H1 (cell line): Measurements from ENCODE around the gene RBL1. TPM values are rescaled to one million over a fixed set of nuclear protein-coding genes. Genes with fewer than 3 reads are reported as not detected.

Experiments
- CTCF ChIA-PET: fragments of 300-600 bp; sonication (Branson Sonifier 250); formaldehyde crosslinking; loops from one replicate; lab custom pipeline; 2021; ENCODE audit not compliant: partially characterized antibody; lab: Charles Lee
- POLR2A ChIA-PET: fragments of 300-600 bp; sonication (Branson Sonifier 250); formaldehyde crosslinking; loops from one replicate; lab custom pipeline; 2021; ENCODE audit warnings: inconsistent platforms; ENCODE audit not compliant: partially characterized antibody; lab: Charles Lee
- DNase-seq, 2 experiments: peaks; one replicate each; pipeline versions ENCODE4 v3.0.0 to v3.0.0-alpha.2; 2010 to 2022; ENCODE audit warnings: low spot score in 2 of 2, low read depth in 1 of 2, mixed read lengths in 1 of 2
- FAIRE-seq: peaks from 2 replicates; lab custom pipeline; 2011; peaks lifted over from hg19 to GRCh38; lab: Jason Lieb, UNC
- H2AFZ ChIP-seq: 2 replicates; pipeline ENCODE4 v1.8.1; 2012; ENCODE audit warnings: low read length, inconsistent platforms
- H2AK5ac ChIP-seq: 2 replicates; pipeline ENCODE4 v1.6.1; 2013; ENCODE audit warnings: low read depth, low read length
- H2BK120ac ChIP-seq: replicated peaks from 2 replicates; pipeline ENCODE3; 2013; ENCODE audit warnings: low read depth, low read length, inconsistent platforms
- H2BK12ac ChIP-seq: 2 replicates; pipeline ENCODE4 v1.6.1; 2013; ENCODE audit warnings: low read depth, low read length
- H2BK15ac ChIP-seq: 2 replicates; pipeline ENCODE4 v1.6.1; 2013; ENCODE audit warnings: low read length
- H2BK20ac ChIP-seq: 2 replicates; pipeline ENCODE4 v1.6.1; 2013; ENCODE audit warnings: low read length
- H2BK5ac ChIP-seq: 2 replicates; pipeline ENCODE4 v1.6.1; 2013; ENCODE audit warnings: low read depth, low read length
- H3K14ac ChIP-seq: 2 replicates; pipeline ENCODE4 v1.6.1; 2013; ENCODE audit warnings: inconsistent platforms; ENCODE audit not compliant: insufficient read length
- H3K18ac ChIP-seq: 2 replicates; pipeline ENCODE4 v1.6.1; 2013; ENCODE audit warnings: low read length; ENCODE audit errors: extremely low read depth
- H3K23ac ChIP-seq: 2 replicates; pipeline ENCODE4 v1.6.1; 2013; ENCODE audit warnings: inconsistent platforms; ENCODE audit not compliant: insufficient read length
- H3K23me2 ChIP-seq: 2 replicates; pipeline ENCODE4 v1.6.1; 2013; ENCODE audit warnings: low read depth, low read length
- H3K27ac ChIP-seq: 2 replicates; pipeline ENCODE4 v1.6.1; 2011; ENCODE audit warnings: low read depth, low read length, inconsistent platforms
- H3K27me3 ChIP-seq, 4 experiments: replicated peaks in 1 of 4; 1 replicate in 1 of 4; 2 replicates in 3 of 4; pipeline versions ENCODE4 v1.6.1 to v1.8.1; 2011 to 2013; ENCODE audit warnings: low read length in 3 of 4, mild to moderate bottlenecking in 3 of 4, inconsistent platforms in 2 of 4, mixed read lengths in 2 of 4, moderate library complexity in 1 of 4; ENCODE audit not compliant: control insufficient read depth in 3 of 4, insufficient read depth in 3 of 4; ENCODE audit errors: extremely low read depth in 1 of 4
- H3K36me3 ChIP-seq, 4 experiments: 2 replicates each; pipeline versions ENCODE4 v1.6.1 to v1.8.1; 2011 to 2013; ENCODE audit warnings: mild to moderate bottlenecking in 4 of 4, low read length in 3 of 4, moderate library complexity in 2 of 4, control low read depth in 1 of 4, inconsistent platforms in 1 of 4; ENCODE audit not compliant: insufficient read depth in 4 of 4, control insufficient read depth in 2 of 4
- H3K4ac ChIP-seq: replicated peaks from 2 replicates; pipeline ENCODE3; 2013; ENCODE audit warnings: low read length, low read depth, mixed read lengths, inconsistent platforms; ENCODE audit not compliant: insufficient read length
- H3K4me1 ChIP-seq, 4 experiments: replicated peaks in 1 of 4; 1 replicate in 1 of 4; 2 replicates in 3 of 4; pipeline versions ENCODE4 v1.6.1 to v1.8.1; 2011 to 2013; ENCODE audit warnings: low read length in 3 of 4, inconsistent platforms in 2 of 4, mixed read lengths in 1 of 4; ENCODE audit not compliant: insufficient read depth in 4 of 4, control insufficient read depth in 3 of 4
- H3K4me2 ChIP-seq, 2 experiments: 2 replicates each; pipeline versions ENCODE4 v1.6.1 to v1.8.1; 2011 to 2013; ENCODE audit warnings: low read depth in 2 of 2, low read length in 2 of 2, control low read depth in 1 of 2, inconsistent platforms in 1 of 2, mild to moderate bottlenecking in 1 of 2; ENCODE audit not compliant: insufficient read depth in 1 of 2
- H3K4me3 ChIP-seq, 4 experiments: fragments of 200-600, 300-600 bp in 1 of 4; sonication (generic), shearing (Covaris generic), sonication (Bioruptor Twin) in 1 of 4; 2 replicates each; pipeline versions ENCODE4 v1.5.1 to v1.8.1; 2011 to 2016; ENCODE audit warnings: low read length in 4 of 4, low read depth in 3 of 4, control low read depth in 2 of 4, inconsistent platforms in 2 of 4, mild to moderate bottlenecking in 2 of 4, mixed read lengths in 1 of 4, moderate library complexity in 1 of 4; ENCODE audit not compliant: insufficient read depth in 2 of 4; ENCODE audit errors: extremely low read depth in 1 of 4
- H3K56ac ChIP-seq: replicated peaks from 2 replicates; pipeline ENCODE3; 2013; ENCODE audit warnings: low read depth, mild to moderate bottlenecking, mixed read lengths, low read length, inconsistent platforms; ENCODE audit not compliant: insufficient read length
- H3K79me1 ChIP-seq: 2 replicates; pipeline ENCODE4 v1.6.1; 2013; ENCODE audit warnings: low read depth, low read length, control low read depth
- H3K79me2 ChIP-seq, 2 experiments: 2 replicates each; pipeline versions ENCODE4 v1.6.1 to v1.8.1; 2012 to 2013; ENCODE audit warnings: low read length in 2 of 2, mild to moderate bottlenecking in 2 of 2, inconsistent platforms in 1 of 2; ENCODE audit not compliant: insufficient read depth in 2 of 2, control insufficient read depth in 1 of 2
- H3K9ac ChIP-seq, 4 experiments: replicated peaks in 1 of 4; 1 replicate in 1 of 4; 2 replicates in 3 of 4; pipeline versions ENCODE4 v1.6.1 to v1.8.1; 2011 to 2013; ENCODE audit warnings: low read depth in 3 of 4, low read length in 3 of 4, control low read depth in 2 of 4, mild to moderate bottlenecking in 2 of 4, moderate library complexity in 2 of 4, inconsistent platforms in 1 of 4; ENCODE audit errors: extremely low read depth in 1 of 4
- H3K9me3 ChIP-seq, 2 experiments: 2 replicates each; pipeline versions ENCODE4 v1.6.1 to v1.8.1; 2012 to 2013; ENCODE audit warnings: mild to moderate bottlenecking in 2 of 2, moderate library complexity in 2 of 2, control low read depth in 1 of 2, inconsistent platforms in 1 of 2, low read depth in 1 of 2, low read length in 1 of 2, mixed read lengths in 1 of 2; ENCODE audit not compliant: insufficient read depth in 2 of 2
- H4K20me1 ChIP-seq, 2 experiments: replicated peaks in 1 of 2; 2 replicates each; pipeline versions ENCODE3 to v1.8.1; 2011 to 2013; ENCODE audit warnings: inconsistent platforms in 2 of 2, low read length in 2 of 2, mild to moderate bottlenecking in 1 of 2; ENCODE audit not compliant: insufficient read depth in 2 of 2, control insufficient read depth in 1 of 2
- H4K5ac ChIP-seq: 2 replicates; pipeline ENCODE4 v1.6.1; 2013; ENCODE audit warnings: low read length, low read depth, mixed read lengths, inconsistent platforms; ENCODE audit not compliant: insufficient read length
- H4K8ac ChIP-seq: 2 replicates; pipeline ENCODE4 v1.8.0; 2013; ENCODE audit warnings: mild to moderate bottlenecking, moderate library complexity, low read length, inconsistent platforms; ENCODE audit not compliant: insufficient read depth; ENCODE audit errors: extremely low read depth
- H4K91ac ChIP-seq: replicated peaks from 2 replicates; pipeline ENCODE3; 2013; ENCODE audit warnings: low read length, mixed read lengths, inconsistent platforms; ENCODE audit not compliant: insufficient read length
- BACH1 ChIP-seq: IDR thresholded peaks from 2 replicates; pipeline ENCODE4 v1.6.1; 2012; ENCODE audit warnings: low read length, improper control_type of control experiment
- BRCA1 ChIP-seq: IDR thresholded peaks from 2 replicates; pipeline ENCODE4 v1.6.1; 2012; ENCODE audit warnings: low read depth, low read length, improper control_type of control experiment
- CBX8 ChIP-seq: fragments of 300-800, 300-1000 bp; sonication (generic); IDR thresholded peaks from 2 replicates; pipeline ENCODE4 v1.7.1; 2016; ENCODE audit warnings: low read depth, low read length, borderline replicate concordance
- CEBPB ChIP-seq: IDR thresholded peaks from 2 replicates; pipeline ENCODE4 v1.6.1; 2012; ENCODE audit warnings: low read depth, low read length
- GABPA ChIP-seq: IDR thresholded peaks from 2 replicates; pipeline ENCODE4 v1.6.1; 2011; ENCODE audit warnings: mild to moderate bottlenecking, low read length, moderate library complexity, borderline replicate concordance; ENCODE audit not compliant: insufficient read depth
- JUN ChIP-seq: IDR thresholded peaks from 2 replicates; pipeline ENCODE4 v1.6.1; 2011; ENCODE audit warnings: low read depth, mild to moderate bottlenecking, improper control_type of control experiment, low read length
- POLR2A ChIP-seq, 2 experiments: IDR thresholded peaks; 1 replicate in 1 of 2; 2 replicates in 1 of 2; pipeline ENCODE4 v1.6.1; 2011; ENCODE audit warnings: low read depth in 2 of 2, low read length in 2 of 2, mild to moderate bottlenecking in 2 of 2; ENCODE audit errors: control extremely low read depth in 1 of 2
- RAD21 ChIP-seq, 2 experiments: IDR thresholded peaks in 1 of 2; conservative IDR thresholded peaks in 1 of 2; 2 replicates each; pipeline ENCODE4 v1.6.1; 2011; ENCODE audit warnings: low read depth in 2 of 2, low read length in 2 of 2, improper control_type of control experiment in 1 of 2, inconsistent platforms in 1 of 2, mild to moderate bottlenecking in 1 of 2, moderate library complexity in 1 of 2
- RBBP5 ChIP-seq: IDR thresholded peaks from 2 replicates; pipeline ENCODE4 v1.7.1; 2012; ENCODE audit warnings: low read depth, mild to moderate bottlenecking, inconsistent platforms, low read length, moderate library complexity, borderline replicate concordance
- SP1 ChIP-seq: IDR thresholded peaks from 2 replicates; pipeline ENCODE4 v1.6.1; 2011; ENCODE audit warnings: low read depth, low read length
- SP2 ChIP-seq: IDR thresholded peaks from 2 replicates; pipeline ENCODE4 v1.6.1; 2012; ENCODE audit warnings: mild to moderate bottlenecking, low read length, inconsistent platforms
- TAF1 ChIP-seq: IDR thresholded peaks from 2 replicates; pipeline ENCODE4 v1.6.1; 2011; ENCODE audit warnings: mild to moderate bottlenecking, low read depth, low read length
- TAF7 ChIP-seq: optimal IDR thresholded peaks from 2 replicates; pipeline ENCODE3; 2011; ENCODE audit warnings: low read depth, mild to moderate bottlenecking, inconsistent platforms, low read length, moderate library complexity, borderline replicate concordance
- TEAD4 ChIP-seq: IDR thresholded peaks from 2 replicates; pipeline ENCODE4 v1.6.1; 2012; ENCODE audit warnings: low read depth, low read length, inconsistent platforms, mixed read lengths
- WGBS, 2 experiments: shearing (Covaris generic) in 1 of 2; methylation state at CpG; one replicate each; pipeline versions ENCODE4 v1.1.6 to v1.1.7; 2013 to 2015; ENCODE audit warnings: low lambda C conversion rate in 2 of 2, mixed read lengths in 2 of 2, inconsistent platforms in 1 of 2, low coverage in 1 of 2, missing lambda C conversion rate in 1 of 2; ENCODE audit not compliant: insufficient replicate concordance in 2 of 2, insufficient coverage in 1 of 2, insufficient read length in 1 of 2; ENCODE audit errors: extremely low coverage in 1 of 2, missing lambda C conversion rate in 1 of 2; 5-methylcytosine and 5-hydroxymethylcytosine counted together
- polyA plus RNA-seq, 7 experiments: library from polyadenylated mRNA; depleted of rRNA in 3 of 7; stranded (reverse) in 5 of 7; unstranded in 2 of 7; fragments of >200 nt in 5 of 7; fragments of 200-250 nt in 2 of 7; gene quantifications; 1 replicate in 5 of 7; 2 replicates in 1 of 7; 4 replicates in 1 of 7; pipeline versions ENCODE4 v1.2.1 to v1.2.3, GENCODE V29; 2011 to 2013; ENCODE audit warnings: missing spikeins in 2 of 7, mixed read lengths in 2 of 7
- total RNA-seq: library from RNA; stranded (reverse); fragmentation: NEBNext Ultra II Directional; extraction: Animal tissue kit (Norgen Biotek cat#: 25700); gene quantifications from 2 replicates; pipeline ENCODE4 v1.2.1, GENCODE V29; 2021

RBL1 gene
- total and polyA plus RNA-seq, 2 of the 8 experiments (the other 6 are each of a cell fraction or from before 2014, with no cell fraction given) = 3.2 to 12.3 TPM

DNA sequence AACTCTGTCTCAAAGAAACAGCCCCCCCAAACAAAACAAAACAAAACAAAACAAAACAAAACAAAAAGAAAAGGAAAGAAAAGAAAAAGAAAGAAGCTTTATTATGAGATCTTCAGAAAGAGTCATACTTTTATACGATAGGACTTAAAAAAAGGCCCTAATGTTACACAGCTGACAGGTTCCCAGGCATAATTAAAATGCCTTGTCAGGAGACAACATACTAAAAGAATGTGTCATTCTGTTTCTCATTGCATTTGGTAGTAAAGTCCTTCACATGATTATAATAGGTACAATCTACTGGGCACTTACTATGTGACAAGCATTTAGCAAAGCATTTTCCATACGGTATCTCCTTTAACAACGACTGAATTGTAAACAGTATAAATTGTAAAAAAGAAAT, 46.9 kb upstream of the RBL1 start:
- FAIRE-seq = no peak
- Histone ChIP-seq H3K56ac (no peak overlapping the region), H3K4ac (no peak overlapping the region), H3K4me2 (no peak overlapping the region), H3K27me3 (no peaks in the 10 kb centered on the region), H3K79me1 (no peaks in the 10 kb centered on the region), H3K14ac (no peak overlapping the region), H4K8ac (no peak overlapping the region), H4K91ac (no peak overlapping the region), H2AK5ac (no peak overlapping the region), H3K4me3 (no peak overlapping the region), H2BK15ac (no peak overlapping the region), H3K27ac (no peak overlapping the region), H3K23ac (no peak overlapping the region), H3K18ac (no peak overlapping the region), H3K79me2 (no peaks in the 10 kb centered on the region), H2BK20ac (no peak overlapping the region), H3K23me2 (no peaks in the 10 kb centered on the region), H4K20me1 (no peaks in the 10 kb centered on the region), H2AFZ (no peak overlapping the region), H3K36me3 (no peaks in the 10 kb centered on the region), H3K4me1 (no peaks in the 10 kb centered on the region), H2BK120ac (no peak overlapping the region), H3K9me3 (no peaks in the 10 kb centered on the region), H3K9ac (no peak overlapping the region), H4K5ac (no peak overlapping the region), H2BK5ac (no peak overlapping the region), H2BK12ac (no peak overlapping the region)
- 94% methylated on average over 3 of the region's 3 CpGs; no CpG with 5 or more reads in 1 of the 2 experiments for WGBS, 2 experiments
- TF ChIP-seq JUN (no peak), RBBP5 (no peak), BACH1 (no peak), TAF1 (no peak), SP2 (no peak), TAF7 (no peak), RAD21 (IDR thresholded peaks at IDR 0.05 in 1 of 2, conservative IDR thresholded peaks at IDR 0.05 in 1 of 2; ENCODE audit: low read depth in 2 of 2, low read length in 2 of 2) (no peak), GABPA (no peak), TEAD4 (no peak), SP1 (no peak), BRCA1 (no peak), CEBPB (no peak), CBX8 (no peak), POLR2A (IDR thresholded peaks at IDR 0.05; ENCODE audit: control extremely low read depth in 1 of 2, low read depth in 2 of 2, low read length in 2 of 2) (no peak)
- ChIA-PET POLR2A (no interaction called here), CTCF (interaction anchor here (0.6 kb wide), 2 partner anchors 75 to 1431 kb away, joined by 3 to 5 read pairs; no protein-coding TSS in a partner anchor)
- DNase-seq = no peak
